ENCODE data around the gene CPZ.

CPZ gene

GRCh38 chr4:8577046-8577445, 15.5 kb upstream of the CPZ start:
- TF ChIP-seq MAX (IDR thresholded peaks at IDR 0.05) = no peak

- TF ChIP-seq ZBTB7A (IDR thresholded peaks at IDR 0.05; ENCODE audit: low read depth) = no peak
These were observed 14.6 kb upstream of the CPZ start for GRCh38 chr4:8577972-8578371.

- TF ChIP-seq USF1 (IDR thresholded peaks at IDR 0.05) = no peak
These were observed 13.8 kb upstream of the CPZ start for GRCh38 chr4:8578717-8579116.

- TF ChIP-seq ZBTB7A (IDR thresholded peaks at IDR 0.05; ENCODE audit: low read depth) = 0 out of 2 replicates have a peak, but pooled peaks have one; percentile 3
- no peak for TF ChIP-seq TAF1 (IDR thresholded peaks at IDR 0.05; ENCODE audit: low read depth)
These were observed 12.8 kb upstream of the CPZ start for GRCh38 chr4:8579526-8580320.

GRCh38 chr4:8580321-8581093, 12.1 kb upstream of the CPZ start, which contains the start of gene GPR78:
GPR78 (plus strand) TSS chr4:8580392; CDS start chr4:8580983, 591 bp downstream.
- TF ChIP-seq NFIC (IDR thresholded peaks at IDR 0.05) (peak; percentile 47), TEAD4 (IDR thresholded peaks at IDR 0.05) (no peak), EGR1 (IDR thresholded peaks at IDR 0.05) (no peak), REST (IDR thresholded peaks at IDR 0.05; ENCODE audit: low read depth) (peak; percentile 100), ZBTB7A (IDR thresholded peaks at IDR 0.05; ENCODE audit: low read depth) (peak; percentile 88), TCF12 (IDR thresholded peaks at IDR 0.05; ENCODE audit: low read depth) (peak; percentile 44; the same call in 1 of the 2 replicates), TAF1 (IDR thresholded peaks at IDR 0.05; ENCODE audit: low read depth) (no peak), USF1 (IDR thresholded peaks at IDR 0.05) (no peak), FOXM1 (IDR thresholded peaks at IDR 0.05; ENCODE audit: borderline replicate concordance, low read depth) (no peak), CREB1 (IDR thresholded peaks at IDR 0.05; ENCODE audit: low read depth) (no peak), CEBPB (IDR thresholded peaks at IDR 0.05) (no peak), MAX (IDR thresholded peaks at IDR 0.05) (peak; percentile 55), EP300 (IDR thresholded peaks at IDR 0.05; ENCODE audit: borderline replicate concordance) (no peak), YY1 (IDR thresholded peaks at IDR 0.05; ENCODE audit: low read depth) (peak; percentile 29; the same call in 1 of the 2 replicates)

GRCh38 chr4:8581094-8581861, 11.3 kb upstream of the CPZ start:
- TF ChIP-seq ZBTB7A (IDR thresholded peaks at IDR 0.05; ENCODE audit: low read depth) = no peak
- no peak for TF ChIP-seq MAX (IDR thresholded peaks at IDR 0.05)
- TF ChIP-seq CREB1 (IDR thresholded peaks at IDR 0.05; ENCODE audit: low read depth) = no peak
- no peak for TF ChIP-seq YY1 (IDR thresholded peaks at IDR 0.05; ENCODE audit: low read depth)
- no peak for TF ChIP-seq CEBPB (IDR thresholded peaks at IDR 0.05)
- no peak for TF ChIP-seq EGR1 (IDR thresholded peaks at IDR 0.05)
- TF ChIP-seq REST (IDR thresholded peaks at IDR 0.05; ENCODE audit: low read depth) = no peak
- no peak for TF ChIP-seq FOXM1 (IDR thresholded peaks at IDR 0.05; ENCODE audit: borderline replicate concordance, low read depth)
- no peak for TF ChIP-seq USF1 (IDR thresholded peaks at IDR 0.05)
- no peak for TF ChIP-seq NFIC (IDR thresholded peaks at IDR 0.05)
- no peak for TF ChIP-seq TCF12 (IDR thresholded peaks at IDR 0.05; ENCODE audit: low read depth)
- no peak for TF ChIP-seq TEAD4 (IDR thresholded peaks at IDR 0.05)
- no peak for TF ChIP-seq TAF1 (IDR thresholded peaks at IDR 0.05; ENCODE audit: low read depth)
- no peak for TF ChIP-seq EP300 (IDR thresholded peaks at IDR 0.05; ENCODE audit: borderline replicate concordance)
- no peak for TF ChIP-seq RAD21 (IDR thresholded peaks at IDR 0.05; ENCODE audit: low read depth)

Data from Ishikawa (cell line).